HFF-Myc (cell line): ENCODE results near the gene PAFAH1B1.

ENCODE experiments used
- DNase-seq: peaks from one replicate; pipeline ENCODE4 v3.0.0-alpha.2; 2011; ENCODE audit warnings: low read depth; ENCODE audit errors: extremely low read depth
- H3K4me3 ChIP-seq: replicated peaks from 2 replicates; pipeline ENCODE4 v1.5.1; 2011; ENCODE audit warnings: low read depth, mild to moderate bottlenecking, control low read depth, low read length
- TF ChIP-seq, protein P1 (sequence below): IDR thresholded peaks from 2 replicates; pipeline ENCODE4 v1.5.1; 2012; ENCODE audit warnings: mild to moderate bottlenecking, low read depth, low read length, control low read depth; ENCODE audit errors: missing control alignments

PAFAH1B1 gene

DNA sequence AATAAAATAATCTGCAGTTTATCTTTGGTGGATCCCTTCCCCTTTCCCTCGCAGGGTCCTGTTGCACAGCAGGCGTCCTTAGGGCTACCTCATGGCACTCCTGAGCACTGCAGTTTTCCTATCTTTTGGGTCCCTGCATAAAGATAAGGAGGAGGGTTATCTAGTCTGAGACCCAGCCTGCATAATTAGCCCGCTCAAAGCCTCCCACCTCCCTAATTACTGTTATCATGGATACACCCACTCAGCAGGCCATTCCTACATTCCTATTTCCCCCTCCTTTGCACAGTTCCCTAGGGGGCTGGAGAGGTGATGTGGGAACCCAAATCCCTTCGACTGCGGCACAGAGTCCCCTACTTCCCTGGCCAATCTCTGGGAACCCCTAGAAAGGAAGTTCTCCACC lies 123.2 kb downstream of the PAFAH1B1 start:
- no peak for DNase-seq
- H3K4me3 ChIP-seq: no peak overlapping the region
- TF ChIP-seq, protein P1, sequence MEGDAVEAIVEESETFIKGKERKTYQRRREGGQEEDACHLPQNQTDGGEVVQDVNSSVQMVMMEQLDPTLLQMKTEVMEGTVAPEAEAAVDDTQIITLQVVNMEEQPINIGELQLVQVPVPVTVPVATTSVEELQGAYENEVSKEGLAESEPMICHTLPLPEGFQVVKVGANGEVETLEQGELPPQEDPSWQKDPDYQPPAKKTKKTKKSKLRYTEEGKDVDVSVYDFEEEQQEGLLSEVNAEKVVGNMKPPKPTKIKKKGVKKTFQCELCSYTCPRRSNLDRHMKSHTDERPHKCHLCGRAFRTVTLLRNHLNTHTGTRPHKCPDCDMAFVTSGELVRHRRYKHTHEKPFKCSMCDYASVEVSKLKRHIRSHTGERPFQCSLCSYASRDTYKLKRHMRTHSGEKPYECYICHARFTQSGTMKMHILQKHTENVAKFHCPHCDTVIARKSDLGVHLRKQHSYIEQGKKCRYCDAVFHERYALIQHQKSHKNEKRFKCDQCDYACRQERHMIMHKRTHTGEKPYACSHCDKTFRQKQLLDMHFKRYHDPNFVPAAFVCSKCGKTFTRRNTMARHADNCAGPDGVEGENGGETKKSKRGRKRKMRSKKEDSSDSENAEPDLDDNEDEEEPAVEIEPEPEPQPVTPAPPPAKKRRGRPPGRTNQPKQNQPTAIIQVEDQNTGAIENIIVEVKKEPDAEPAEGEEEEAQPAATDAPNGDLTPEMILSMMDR: no peak

DNA sequence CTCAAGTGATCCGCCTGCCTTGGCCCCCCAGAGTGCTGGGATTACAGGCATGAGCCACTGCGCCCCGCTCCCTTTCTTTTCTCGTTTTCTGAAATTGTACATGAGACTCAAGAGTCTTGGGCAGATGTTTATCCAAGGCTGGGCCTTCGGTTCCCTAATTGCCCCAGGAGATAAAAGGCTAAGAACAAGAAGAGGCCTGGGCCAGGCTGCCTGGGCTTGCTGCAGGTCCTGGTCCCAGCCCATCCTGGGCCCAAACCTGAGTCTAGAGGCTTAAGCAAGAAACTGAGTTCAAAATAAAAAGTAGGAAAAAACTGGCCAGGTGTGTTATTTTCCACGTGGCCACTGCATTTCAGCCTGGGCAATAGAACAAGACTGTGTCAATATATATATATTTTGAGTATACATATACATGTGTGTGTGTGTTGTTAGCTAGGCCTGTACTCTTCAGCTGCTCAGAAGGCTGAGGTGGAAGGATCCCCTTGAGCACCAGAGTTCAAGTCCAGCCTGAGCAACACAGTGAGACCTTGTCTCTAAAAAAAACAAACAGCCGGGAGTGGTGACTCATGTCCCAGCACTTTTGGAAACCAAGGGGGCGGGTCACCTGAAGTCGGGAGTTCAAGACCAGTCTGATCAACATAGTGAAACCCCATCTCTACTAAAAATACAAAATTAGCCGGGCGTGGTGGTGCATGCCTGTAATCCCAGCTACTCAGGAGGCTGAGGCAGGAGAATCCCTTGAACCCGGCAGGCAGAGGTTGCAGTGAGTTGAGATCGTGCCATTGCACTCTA lies 124.9 kb downstream of the PAFAH1B1 start:
- no peak overlapping the region for H3K4me3 ChIP-seq
- no peak for DNase-seq
- TF ChIP-seq, protein P1: no peak

DNA sequence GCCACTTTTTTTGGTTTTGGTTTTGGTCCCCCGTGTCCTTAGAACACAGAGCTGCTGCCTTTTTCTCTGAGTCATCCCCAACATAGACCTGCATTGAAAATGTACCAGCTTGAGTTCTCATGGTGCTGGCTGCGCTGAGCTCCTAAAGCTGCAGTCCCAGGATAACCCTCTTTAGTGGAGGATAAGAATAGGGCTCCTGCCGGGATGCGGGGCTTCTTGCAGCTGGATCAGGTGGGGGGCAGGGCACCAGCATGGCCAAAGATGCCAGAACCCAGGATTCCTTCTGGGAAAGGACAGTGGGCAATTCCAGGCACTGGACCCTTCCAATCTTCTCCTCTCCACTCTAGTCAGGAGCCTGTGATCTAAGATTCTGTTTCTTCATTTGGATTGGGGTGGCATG lies 126.4 kb downstream of the PAFAH1B1 start:
- DNase-seq: no peak
- TF ChIP-seq, protein P1: no peak
- H3K4me3 ChIP-seq: no peak overlapping the region

DNA sequence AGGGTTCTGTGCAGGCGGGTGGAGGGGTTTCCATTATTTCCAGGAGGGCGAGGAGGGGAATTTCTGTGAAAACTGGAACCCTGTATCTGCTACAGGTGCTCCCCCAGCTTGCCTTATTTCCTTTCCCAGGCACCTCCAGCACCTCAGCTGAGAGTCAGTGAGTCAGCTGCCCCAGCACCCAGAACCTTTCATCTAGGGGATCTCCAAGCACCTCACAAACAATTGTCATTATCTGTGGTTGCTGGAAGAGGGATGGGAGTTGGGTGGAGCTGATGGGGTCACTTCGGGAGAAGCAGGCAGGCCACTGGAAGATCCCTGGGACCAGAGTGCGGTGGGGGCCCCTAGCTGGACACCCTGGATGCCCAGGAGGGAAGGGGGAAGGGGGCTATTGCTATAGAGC lies 128.1 kb downstream of the PAFAH1B1 start:
- no peak overlapping the region for H3K4me3 ChIP-seq
- TF ChIP-seq, protein P1: no peak
- no peak for DNase-seq

DNA sequence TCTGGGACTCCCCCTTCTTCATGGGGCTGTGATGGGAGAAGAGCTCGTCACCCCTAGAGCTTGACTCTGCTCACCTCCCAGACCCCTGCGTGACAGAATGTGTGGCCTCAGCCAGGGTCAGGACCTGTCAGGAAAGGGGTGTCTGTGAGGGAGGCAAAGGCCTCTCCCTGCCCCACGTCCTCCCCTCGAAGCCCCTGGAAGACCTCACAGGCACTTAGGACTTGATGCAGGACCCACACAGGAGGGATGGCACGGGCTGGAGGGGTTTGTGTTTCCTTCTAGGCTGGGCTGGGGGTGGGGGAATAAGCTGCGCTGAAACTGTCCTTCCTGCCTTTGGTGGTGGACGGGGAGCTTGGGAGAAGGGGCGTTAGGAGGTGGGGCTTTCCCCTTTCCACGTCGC lies 129.2 kb downstream of the PAFAH1B1 start:
- TF ChIP-seq, protein P1: no peak
- H3K4me3 ChIP-seq: no peak overlapping the region
- DNase-seq: no peak

DNA sequence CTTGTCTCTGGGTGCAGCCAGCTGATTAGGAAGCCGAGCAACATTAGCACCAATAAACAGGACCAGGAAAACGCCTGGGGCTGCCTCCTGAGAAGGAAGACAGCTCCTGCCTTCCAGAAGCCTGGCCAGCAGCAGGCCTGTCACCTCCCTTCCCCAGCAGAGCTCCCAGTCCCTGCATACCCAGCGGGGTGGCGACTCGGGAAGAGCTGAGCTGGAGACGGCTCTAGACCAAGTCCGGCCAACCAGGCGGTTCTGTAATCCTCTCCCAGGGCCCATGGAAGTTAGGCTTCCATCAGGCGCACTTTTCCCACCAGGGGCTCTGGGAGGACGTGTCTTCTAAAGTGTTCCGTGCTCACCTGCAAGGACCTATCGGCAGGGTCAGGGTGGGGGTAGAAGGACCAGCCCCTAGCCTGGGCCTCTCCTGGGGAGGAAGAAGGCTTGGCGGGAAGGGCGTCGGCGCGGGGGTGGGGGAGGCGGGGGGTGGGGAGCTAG lies 130.1 kb downstream of the PAFAH1B1 start:
- DNase-seq: no peak
- TF ChIP-seq, protein P1: no peak
- no peak overlapping the region for H3K4me3 ChIP-seq
